ENCODE measurements around the gene SARM1.
"Not testable (repeated sequence)": the region's sequence is repeated elsewhere in the genome, so short reads cannot be mapped to it uniquely, and the experiment has no call there.

SARM1 gene

GRCh38 chr17:28413804-28414203 is 42.3 kb downstream of the SARM1 start:
- Histone ChIP-seq H3K9me3 (ENCODE audit: control insufficient read depth in 2 of 2, low read length in 2 of 2) (no peaks in the 10 kb centered on the region), H3K27me3 (ENCODE audit: control insufficient read depth in 2 of 2, insufficient read depth in 2 of 2, low read length in 2 of 2) (no peaks in the 10 kb centered on the region), H3K36me3 (ENCODE audit: control insufficient read depth in 2 of 2, insufficient read depth in 2 of 2, low read length in 2 of 2) (no peaks in the 10 kb centered on the region), H3K9ac (ENCODE audit: low read depth in 1 of 2, low read length in 2 of 2) (no peak overlapping the region), H3K4me1 (ENCODE audit: control insufficient read depth in 2 of 2, insufficient read depth in 2 of 2, low read length in 2 of 2) (peaks cover 0 to 4% of the 10 kb centered on the region in 2 donors), H3K27ac (ENCODE audit: low read depth in 2 of 2, low read length in 2 of 2) (no peak overlapping the region), H3K4me3 (ENCODE audit: low read length in 2 of 2) (no peak overlapping the region)

- no peaks in the 10 kb centered on the region for H3K36me3 ChIP-seq (ENCODE audit: control insufficient read depth in 2 of 2, insufficient read depth in 2 of 2, low read length in 2 of 2)
- no peaks in the 10 kb centered on the region for H3K27me3 ChIP-seq (ENCODE audit: control insufficient read depth in 2 of 2, insufficient read depth in 2 of 2, low read length in 2 of 2)
- no peak overlapping the region for H3K27ac ChIP-seq (ENCODE audit: low read depth in 2 of 2, low read length in 2 of 2)
- H3K9me3 ChIP-seq (ENCODE audit: control insufficient read depth in 2 of 2, low read length in 2 of 2), result no peaks in the 10 kb centered on the region
- no peak overlapping the region for H3K4me3 ChIP-seq (ENCODE audit: low read length in 2 of 2)
- H3K9ac ChIP-seq (ENCODE audit: low read depth in 1 of 2, low read length in 2 of 2), result no peak overlapping the region
- peaks cover 0 to 4% of the 10 kb centered on the region in 2 donors for H3K4me1 ChIP-seq (ENCODE audit: control insufficient read depth in 2 of 2, insufficient read depth in 2 of 2, low read length in 2 of 2)
These were observed 44.4 kb downstream of the SARM1 start for GRCh38 chr17:28415886-28416285.

- H3K9ac ChIP-seq (ENCODE audit: low read depth in 1 of 2, low read length in 2 of 2), result no peak overlapping the region
- no peaks in the 10 kb centered on the region for H3K27me3 ChIP-seq (ENCODE audit: control insufficient read depth in 2 of 2, insufficient read depth in 2 of 2, low read length in 2 of 2)
- H3K27ac ChIP-seq (ENCODE audit: low read depth in 2 of 2, low read length in 2 of 2), result no peak overlapping the region
- no peak overlapping the region for H3K4me3 ChIP-seq (ENCODE audit: low read length in 2 of 2)
- H3K9me3 ChIP-seq (ENCODE audit: control insufficient read depth in 2 of 2, low read length in 2 of 2), result no peaks in the 10 kb centered on the region
- no peaks in the 10 kb centered on the region for H3K36me3 ChIP-seq (ENCODE audit: control insufficient read depth in 2 of 2, insufficient read depth in 2 of 2, low read length in 2 of 2)
- H3K4me1 ChIP-seq (ENCODE audit: control insufficient read depth in 2 of 2, insufficient read depth in 2 of 2, low read length in 2 of 2), result peaks cover 0 to 4% of the 10 kb centered on the region in 2 donors
These were observed 45.3 kb downstream of the SARM1 start for GRCh38 chr17:28416703-28417311.

GRCh38 chr17:28421787-28422305 is 50.4 kb downstream of the SARM1 start:
- Histone ChIP-seq H3K9me3 (ENCODE audit: control insufficient read depth in 2 of 2, low read length in 2 of 2) (no peaks in the 10 kb centered on the region), H3K27ac (ENCODE audit: low read depth in 2 of 2, low read length in 2 of 2) (no peak overlapping the region), H3K4me3 (ENCODE audit: low read length in 2 of 2) (no peak overlapping the region), H3K27me3 (ENCODE audit: control insufficient read depth in 2 of 2, insufficient read depth in 2 of 2, low read length in 2 of 2) (no peaks in the 10 kb centered on the region), H3K36me3 (ENCODE audit: control insufficient read depth in 2 of 2, insufficient read depth in 2 of 2, low read length in 2 of 2) (no peaks in the 10 kb centered on the region), H3K4me1 (ENCODE audit: control insufficient read depth in 2 of 2, insufficient read depth in 2 of 2, low read length in 2 of 2) (peaks cover 0 to under 1% of the 10 kb centered on the region in 2 donors), H3K9ac (ENCODE audit: low read depth in 1 of 2, low read length in 2 of 2) (no peak overlapping the region)

- Histone ChIP-seq H3K9ac (ENCODE audit: low read depth in 1 of 2, low read length in 2 of 2) (no peak overlapping the region), H3K4me3 (ENCODE audit: low read length in 2 of 2) (no peak overlapping the region), H3K27ac (ENCODE audit: low read depth in 2 of 2, low read length in 2 of 2) (no peak overlapping the region), H3K9me3 (ENCODE audit: control insufficient read depth in 2 of 2, low read length in 2 of 2) (no peaks in the 10 kb centered on the region), H3K36me3 (ENCODE audit: control insufficient read depth in 2 of 2, insufficient read depth in 2 of 2, low read length in 2 of 2) (no peaks in the 10 kb centered on the region), H3K4me1 (ENCODE audit: control insufficient read depth in 2 of 2, insufficient read depth in 2 of 2, low read length in 2 of 2) (no peaks in the 10 kb centered on the region), H3K27me3 (ENCODE audit: control insufficient read depth in 2 of 2, insufficient read depth in 2 of 2, low read length in 2 of 2) (no peaks in the 10 kb centered on the region)
These were observed 53.7 kb downstream of the SARM1 start for GRCh38 chr17:28425206-28425605.

GRCh38 chr17:28426081-28426519 is 54.6 kb downstream of the SARM1 start:
- Histone ChIP-seq H3K36me3 (ENCODE audit: control insufficient read depth in 2 of 2, insufficient read depth in 2 of 2, low read length in 2 of 2) (no peaks in the 10 kb centered on the region), H3K4me1 (ENCODE audit: control insufficient read depth in 2 of 2, insufficient read depth in 2 of 2, low read length in 2 of 2) (no peaks in the 10 kb centered on the region), H3K4me3 (ENCODE audit: low read length in 2 of 2) (no peak overlapping the region), H3K9me3 (ENCODE audit: control insufficient read depth in 2 of 2, low read length in 2 of 2) (no peaks in the 10 kb centered on the region), H3K9ac (ENCODE audit: low read depth in 1 of 2, low read length in 2 of 2) (no peak overlapping the region), H3K27me3 (ENCODE audit: control insufficient read depth in 2 of 2, insufficient read depth in 2 of 2, low read length in 2 of 2) (no peaks in the 10 kb centered on the region), H3K27ac (ENCODE audit: low read depth in 2 of 2, low read length in 2 of 2) (no peak overlapping the region)

- H3K9me3 ChIP-seq (ENCODE audit: control insufficient read depth in 2 of 2, low read length in 2 of 2), result no peaks in the 10 kb centered on the region
- H3K4me3 ChIP-seq (ENCODE audit: low read length in 2 of 2), result no peak overlapping the region
- H3K27me3 ChIP-seq (ENCODE audit: control insufficient read depth in 2 of 2, insufficient read depth in 2 of 2, low read length in 2 of 2), result no peaks in the 10 kb centered on the region
These were observed 55.9 kb downstream of the SARM1 start for GRCh38 chr17:28427371-28427770.

GRCh38 chr17:28427982-28428381 is 56.5 kb downstream of the SARM1 start:
- not testable (repeated sequence) for H3K4me1 ChIP-seq (ENCODE audit: control insufficient read depth in 2 of 2, insufficient read depth in 2 of 2, low read length in 2 of 2); H3K27ac ChIP-seq (ENCODE audit: low read depth in 2 of 2, low read length in 2 of 2); H3K4me3 ChIP-seq (ENCODE audit: low read length in 2 of 2); H3K36me3 ChIP-seq (ENCODE audit: control insufficient read depth in 2 of 2, insufficient read depth in 2 of 2, low read length in 2 of 2); H3K9me3 ChIP-seq (ENCODE audit: control insufficient read depth in 2 of 2, low read length in 2 of 2); H3K27me3 ChIP-seq (ENCODE audit: control insufficient read depth in 2 of 2, insufficient read depth in 2 of 2, low read length in 2 of 2); H3K9ac ChIP-seq (ENCODE audit: low read depth in 1 of 2, low read length in 2 of 2)

More at GRCh38 chr17:28427371-28427770, 55.9 kb downstream of the SARM1 start:
- Histone ChIP-seq H3K27ac (ENCODE audit: low read depth in 2 of 2, low read length in 2 of 2) (no peak overlapping the region), H3K36me3 (ENCODE audit: control insufficient read depth in 2 of 2, insufficient read depth in 2 of 2, low read length in 2 of 2) (no peaks in the 10 kb centered on the region), H3K9ac (ENCODE audit: low read depth in 1 of 2, low read length in 2 of 2) (no peak overlapping the region), H3K4me1 (ENCODE audit: control insufficient read depth in 2 of 2, insufficient read depth in 2 of 2, low read length in 2 of 2) (no peaks in the 10 kb centered on the region)

GRCh38 chr17:28433721-28434120 is 62.2 kb downstream of the SARM1 start:
- no peaks in the 10 kb centered on the region for H3K27me3 ChIP-seq (ENCODE audit: control insufficient read depth in 2 of 2, insufficient read depth in 2 of 2, low read length in 2 of 2)
- no peaks in the 10 kb centered on the region for H3K36me3 ChIP-seq (ENCODE audit: control insufficient read depth in 2 of 2, insufficient read depth in 2 of 2, low read length in 2 of 2)
- H3K9ac ChIP-seq (ENCODE audit: low read depth in 1 of 2, low read length in 2 of 2), result no peak overlapping the region
- H3K27ac ChIP-seq (ENCODE audit: low read depth in 2 of 2, low read length in 2 of 2), result no peak overlapping the region
- H3K9me3 ChIP-seq (ENCODE audit: control insufficient read depth in 2 of 2, low read length in 2 of 2), result no peaks in the 10 kb centered on the region
- H3K4me3 ChIP-seq (ENCODE audit: low read length in 2 of 2), result no peak overlapping the region
- no peaks in the 10 kb centered on the region for H3K4me1 ChIP-seq (ENCODE audit: control insufficient read depth in 2 of 2, insufficient read depth in 2 of 2, low read length in 2 of 2)

- not testable (repeated sequence) for H3K9ac ChIP-seq (ENCODE audit: low read depth in 1 of 2, low read length in 2 of 2); H3K9me3 ChIP-seq (ENCODE audit: control insufficient read depth in 2 of 2, low read length in 2 of 2); H3K27me3 ChIP-seq (ENCODE audit: control insufficient read depth in 2 of 2, insufficient read depth in 2 of 2, low read length in 2 of 2); H3K27ac ChIP-seq (ENCODE audit: low read depth in 2 of 2, low read length in 2 of 2); H3K4me1 ChIP-seq (ENCODE audit: control insufficient read depth in 2 of 2, insufficient read depth in 2 of 2, low read length in 2 of 2); H3K4me3 ChIP-seq (ENCODE audit: low read length in 2 of 2); H3K36me3 ChIP-seq (ENCODE audit: control insufficient read depth in 2 of 2, insufficient read depth in 2 of 2, low read length in 2 of 2)
These were observed 62.8 kb downstream of the SARM1 start for GRCh38 chr17:28434326-28434725.
